GM10266 (cell line): ENCODE results near the gene IL10RB.

ENCODE experiments used
- DNase-seq: peaks from one replicate; pipeline ENCODE4 v3.0.0; 2012; ENCODE audit errors: extremely low spot score
- TF ChIP-seq, protein P1 (sequence below): IDR thresholded peaks from 2 replicates; pipeline ENCODE4 v1.5.1; 2012; ENCODE audit warnings: mild to moderate bottlenecking, low read depth; ENCODE audit not compliant: control insufficient read depth, insufficient read depth; ENCODE audit errors: missing control alignments

The IL10RB gene

DNA sequence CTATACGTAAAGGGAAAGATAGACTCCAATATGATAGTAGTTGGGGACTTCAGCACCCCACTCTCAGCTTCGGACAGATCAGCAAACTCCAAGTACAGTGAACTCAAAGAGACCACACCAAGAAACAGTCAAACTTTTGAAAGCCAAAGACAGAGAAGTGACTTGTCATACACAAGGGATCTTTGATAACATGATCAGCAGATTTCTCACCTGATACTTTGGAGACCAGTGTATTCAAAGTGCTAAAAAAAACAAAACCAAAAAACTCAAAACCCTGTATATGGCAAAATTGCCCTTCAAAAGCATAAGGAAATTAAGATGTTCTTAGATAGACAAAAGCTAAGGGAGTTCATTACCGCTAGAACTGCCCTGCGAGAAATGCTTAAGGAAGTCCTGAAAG, 68.0 kb downstream of the IL10RB start:
- TF ChIP-seq, protein P1, sequence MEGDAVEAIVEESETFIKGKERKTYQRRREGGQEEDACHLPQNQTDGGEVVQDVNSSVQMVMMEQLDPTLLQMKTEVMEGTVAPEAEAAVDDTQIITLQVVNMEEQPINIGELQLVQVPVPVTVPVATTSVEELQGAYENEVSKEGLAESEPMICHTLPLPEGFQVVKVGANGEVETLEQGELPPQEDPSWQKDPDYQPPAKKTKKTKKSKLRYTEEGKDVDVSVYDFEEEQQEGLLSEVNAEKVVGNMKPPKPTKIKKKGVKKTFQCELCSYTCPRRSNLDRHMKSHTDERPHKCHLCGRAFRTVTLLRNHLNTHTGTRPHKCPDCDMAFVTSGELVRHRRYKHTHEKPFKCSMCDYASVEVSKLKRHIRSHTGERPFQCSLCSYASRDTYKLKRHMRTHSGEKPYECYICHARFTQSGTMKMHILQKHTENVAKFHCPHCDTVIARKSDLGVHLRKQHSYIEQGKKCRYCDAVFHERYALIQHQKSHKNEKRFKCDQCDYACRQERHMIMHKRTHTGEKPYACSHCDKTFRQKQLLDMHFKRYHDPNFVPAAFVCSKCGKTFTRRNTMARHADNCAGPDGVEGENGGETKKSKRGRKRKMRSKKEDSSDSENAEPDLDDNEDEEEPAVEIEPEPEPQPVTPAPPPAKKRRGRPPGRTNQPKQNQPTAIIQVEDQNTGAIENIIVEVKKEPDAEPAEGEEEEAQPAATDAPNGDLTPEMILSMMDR: no peak

DNA sequence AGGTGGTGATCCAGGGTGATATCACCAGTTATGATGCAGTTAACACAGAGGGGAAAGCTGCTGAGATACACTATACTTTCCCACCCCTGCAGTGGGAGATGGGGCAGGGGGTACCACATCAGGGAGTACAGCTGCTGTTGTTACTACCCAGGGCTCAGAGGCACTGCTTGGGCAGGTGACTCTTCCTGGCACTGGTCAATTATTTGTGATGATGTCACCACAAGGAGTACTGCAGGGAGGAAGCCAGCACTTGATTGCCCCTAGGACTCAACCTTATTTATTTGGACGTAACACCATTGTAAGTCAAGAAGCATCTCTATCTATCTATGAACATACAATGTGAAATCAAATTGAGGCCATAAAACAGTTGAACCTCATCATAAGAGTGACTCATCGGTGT, 68.7 kb downstream of the IL10RB start:
- no peak for DNase-seq
- TF ChIP-seq, protein P1: no peak

More for the DNA sequence above, 68.0 kb downstream of the IL10RB start:
- DNase-seq: no peak

DNA sequence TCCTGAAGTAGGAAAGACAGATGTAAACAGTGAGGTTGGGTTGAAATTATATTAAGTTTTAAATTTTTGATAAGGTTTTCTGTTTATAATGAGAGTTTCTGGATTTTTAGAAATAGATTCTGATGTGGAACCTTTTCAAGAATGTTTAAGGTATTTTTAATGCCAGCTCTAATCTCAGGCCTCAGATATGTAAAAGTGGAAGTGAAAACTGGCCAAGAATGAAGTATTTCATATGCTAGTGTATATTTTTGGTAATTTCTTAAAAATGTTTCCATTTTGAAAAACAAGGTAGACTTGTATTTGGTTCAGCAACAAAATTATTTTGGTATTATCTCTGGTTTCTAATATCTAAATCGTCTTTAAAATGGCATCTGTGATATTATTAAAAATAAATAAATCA, 73.0 kb downstream of the IL10RB start:
- DNase-seq: no peak

DNA sequence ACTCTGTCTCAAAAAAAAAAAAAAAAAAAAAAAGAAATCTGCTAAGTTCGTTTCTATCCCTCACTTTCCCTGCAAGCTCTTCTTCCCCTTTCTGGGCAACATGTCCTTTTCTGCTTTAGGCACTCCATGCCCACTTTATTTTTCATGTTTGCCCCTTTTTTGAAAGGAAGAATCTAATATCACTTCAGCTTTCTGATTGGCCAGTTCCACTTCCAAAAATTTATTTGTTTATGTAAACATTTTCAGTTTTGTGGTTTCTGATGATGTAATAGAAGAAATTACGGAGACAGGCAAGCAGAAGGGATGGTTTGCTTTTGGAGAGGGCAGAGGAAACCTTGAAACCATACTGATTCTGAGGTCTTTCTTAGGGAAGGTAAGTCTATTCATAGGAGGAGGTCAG, 73.8 kb downstream of the IL10RB start:
- no peak for DNase-seq
- TF ChIP-seq, protein P1: no peak

More for the DNA sequence above, 73.0 kb downstream of the IL10RB start:
- TF ChIP-seq, protein P1: no peak

DNA sequence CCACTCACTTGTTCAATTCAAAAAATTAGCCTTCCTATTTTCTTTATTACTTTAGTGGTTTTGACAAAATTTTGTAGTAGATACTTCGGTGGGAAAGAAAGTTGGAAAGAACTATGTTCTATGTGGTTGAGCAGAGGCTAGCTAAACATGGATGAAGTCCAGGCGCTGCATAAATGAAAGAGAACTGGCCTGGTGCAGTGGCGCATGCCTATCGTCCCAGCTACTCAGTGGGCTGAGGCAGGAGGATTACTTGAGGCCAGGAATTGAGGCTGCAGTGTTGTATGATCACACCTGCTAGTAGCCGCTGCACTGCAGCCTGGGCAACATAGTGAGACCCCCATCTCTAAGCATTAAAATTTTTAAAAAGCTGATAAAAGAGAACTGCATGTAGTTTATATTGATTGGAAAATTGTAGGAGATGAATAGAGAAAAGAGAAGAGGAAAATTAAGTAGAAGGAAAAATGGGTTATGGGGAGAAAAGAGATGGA, 79.6 kb downstream of the IL10RB start:
- no peak for DNase-seq
- TF ChIP-seq, protein P1: no peak
